Activated B cell treated with CpG ODN at 0.5 μM for 24 hours (primary cell): ENCODE measurements around the gene SLC2A11. TPM values are rescaled to one million over a fixed set of nuclear protein-coding genes. Genes with fewer than 3 reads are reported as not detected.
"Not testable (repeated sequence)": the region's sequence is repeated elsewhere in the genome, so short reads cannot be mapped to it uniquely, and the experiment has no call there.

ENCODE experiments used
- ATAC-seq: fragments of 200-7000 bp; cut with Tn5 transposase; one replicate; pipeline ENCODE4 v1.10.0; 2021; ENCODE audit warnings: low read depth, mild to moderate bottlenecking, moderate library complexity
- CTCF ChIA-PET: fragments of 350-600 bp; sonication (Branson Sonifier 250); formaldehyde crosslinking; loops from one replicate; lab custom pipeline; 2021; ENCODE audit warnings: antibody characterized with exemption; lab: Charles Lee
- POLR2A ChIA-PET: fragments of 350-600 bp; sonication (Branson Sonifier 250); formaldehyde crosslinking; loops from one replicate; lab custom pipeline; 2021; ENCODE audit warnings: antibody characterized with exemption; lab: Charles Lee
- DNase-seq: peaks from one replicate; pipeline ENCODE4 v3.0.0; 2022
- H3K27ac Mint-ChIP-seq: one replicate; pipeline ENCODE4 v1.8.0; 2020; ENCODE audit warnings: mixed read lengths
- H3K27me3 Mint-ChIP-seq: one replicate; pipeline ENCODE4 v1.8.0; 2021; ENCODE audit warnings: mixed read lengths
- H3K36me3 Mint-ChIP-seq: one replicate; pipeline ENCODE4 v1.8.0; 2021; ENCODE audit warnings: low read depth, mixed read lengths
- H3K4me1 Mint-ChIP-seq: one replicate; pipeline ENCODE4 v1.8.0; 2021; ENCODE audit warnings: mixed read lengths
- H3K4me3 Mint-ChIP-seq: one replicate; pipeline ENCODE4 v1.8.0; 2020; ENCODE audit warnings: mild to moderate bottlenecking, mixed read lengths
- H3K9me3 Mint-ChIP-seq: one replicate; pipeline ENCODE4 v1.8.0; 2020; ENCODE audit warnings: mixed read lengths
- CTCF ChIP-seq: fragments of 200-600 bp; IDR thresholded peaks from one replicate; pipeline ENCODE4 v1.8.0; 2022; ENCODE audit warnings: antibody characterized with exemption, mild to moderate bottlenecking
- intact Hi-C: fragments of 100-400 bp; cut with micrococcal nuclease; formaldehyde crosslinking; loops from one replicate; pipeline ENCODE4 v1.15.1; 2024
- total RNA-seq: library from RNA; stranded (reverse); gene quantifications from 2 replicates; pipeline ENCODE4 v1.2.3, GENCODE V29; 2022

SLC2A11 gene
- total RNA-seq, 1 donor from 2014 or later, result 30.2 TPM

GRCh38 chr22:23898006-23898974 is 40.6 kb downstream of the SLC2A11 start:
- ATAC-seq (no peak), DNase-seq (no peak)
- Mint-ChIP-seq H3K27me3 (no peaks in the 10 kb centered on the region), H3K27ac (no peak overlapping the region), H3K36me3 (peaks cover 55% of the 10 kb centered on the region), H3K9me3 (no peaks in the 10 kb centered on the region), H3K4me3 (no peak overlapping the region), H3K4me1 (peaks cover 19% of the 10 kb centered on the region)
- no peak for TF ChIP-seq CTCF
- CTCF ChIA-PET, result no interaction called here
- POLR2A ChIA-PET, result interaction anchor here (1.3 kb wide), 2 partner anchors 8 to 40 kb away, joined by 3 read pairs; partner anchors contain the start of gene SLC2A11
- intact Hi-C loops, result no loop called here

- no peak for ATAC-seq
- H3K4me1 Mint-ChIP-seq, result peaks cover 12% of the 10 kb centered on the region
- no peaks in the 10 kb centered on the region for H3K9me3 Mint-ChIP-seq
- no peak overlapping the region for H3K27ac Mint-ChIP-seq
- no peak overlapping the region for H3K4me3 Mint-ChIP-seq
- TF ChIP-seq CTCF, result no peak
- H3K36me3 Mint-ChIP-seq, result peaks cover 52% of the 10 kb centered on the region
- H3K27me3 Mint-ChIP-seq, result no peaks in the 10 kb centered on the region
- DNase-seq, result no peak
- intact Hi-C loops, result no loop called here
- CTCF ChIA-PET, result no interaction called here
- POLR2A ChIA-PET, result interaction anchor here (0.5 to 1.3 kb wide), 3 partner anchors 9 to 147 kb away, joined by 3 to 5 read pairs (median 3); partner anchors contain the start of gene SLC2A11
Measured at GRCh38 chr22:23899042-23899745, 41.5 kb downstream of the SLC2A11 start.

DNA sequence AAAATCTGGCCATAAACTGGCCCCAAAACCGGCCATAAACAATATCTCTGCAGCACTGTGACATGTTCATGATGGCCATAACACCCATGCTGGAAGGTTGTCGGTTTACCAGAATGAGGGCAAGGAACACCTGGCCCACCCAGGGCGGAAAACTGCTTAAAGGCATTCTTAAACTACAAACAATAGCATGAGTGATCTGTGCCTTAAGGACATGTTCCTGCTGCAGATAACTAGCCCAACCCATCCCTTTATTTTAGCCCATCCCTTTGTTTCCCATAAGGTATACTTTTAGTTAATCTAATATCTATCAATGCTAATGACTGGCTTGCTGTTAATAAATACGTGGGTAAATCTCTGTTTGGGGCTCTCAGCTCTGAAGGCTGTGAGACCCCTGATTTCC is 42.6 kb downstream of the SLC2A11 start:
- peaks cover 47% of the 10 kb centered on the region for H3K36me3 Mint-ChIP-seq
- ATAC-seq, H3K4me3 Mint-ChIP-seq, H3K27me3 Mint-ChIP-seq, POLR2A ChIA-PET, H3K27ac Mint-ChIP-seq, intact Hi-C loops, CTCF ChIA-PET, H3K9me3 Mint-ChIP-seq, DNase-seq, H3K4me1 Mint-ChIP-seq: not testable (repeated sequence)

DNA sequence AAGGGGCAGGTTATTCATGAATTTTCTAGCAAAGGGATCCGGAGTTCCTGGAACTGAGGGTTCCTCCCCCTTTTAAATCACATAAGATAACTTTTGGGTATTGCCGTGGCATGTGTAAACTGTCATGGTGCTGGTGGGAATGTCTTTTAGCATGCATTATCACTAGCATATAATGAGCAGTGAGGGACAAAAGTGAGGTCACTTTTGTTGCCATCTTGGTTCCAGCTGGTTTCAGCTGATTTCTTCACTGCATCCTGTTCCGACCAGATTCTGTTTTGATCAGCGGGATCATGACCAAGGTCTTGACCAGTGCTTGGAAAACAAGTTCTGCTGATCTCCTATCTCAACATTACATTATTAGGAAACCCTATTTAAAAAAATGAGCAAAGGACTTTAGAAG is 43.9 kb downstream of the SLC2A11 start:
- no peaks in the 10 kb centered on the region for H3K4me1 Mint-ChIP-seq
- no peaks in the 10 kb centered on the region for H3K9me3 Mint-ChIP-seq
- H3K36me3 Mint-ChIP-seq, result peaks cover 33% of the 10 kb centered on the region
- POLR2A ChIA-PET, result no interaction called here
- H3K4me3 Mint-ChIP-seq, result no peak overlapping the region
- no peak for TF ChIP-seq CTCF
- ATAC-seq (no peak), DNase-seq (no peak)
- intact Hi-C loops, result no loop called here
- CTCF ChIA-PET, result no interaction called here
- no peak overlapping the region for H3K27ac Mint-ChIP-seq
- H3K27me3 Mint-ChIP-seq, result no peaks in the 10 kb centered on the region

GRCh38 chr22:23903328-23903971 is 45.8 kb downstream of the SLC2A11 start:
- DNase-seq, result no peak
- no peak overlapping the region for H3K27ac Mint-ChIP-seq
- peaks cover 19% of the 10 kb centered on the region for H3K36me3 Mint-ChIP-seq
- ChIA-PET CTCF (interaction anchor here (1.5 kb wide), 1 partner anchor 9 kb away, joined by 4 read pairs; the partner anchor contains the start of gene MIF), POLR2A (interaction anchor here (1.1 kb wide), 1 partner anchor 9 kb away, joined by 3 read pairs; the partner anchor contains the start of gene MIF)
- no peak for ATAC-seq
- no peaks in the 10 kb centered on the region for H3K9me3 Mint-ChIP-seq
- no peak overlapping the region for H3K4me3 Mint-ChIP-seq
- H3K4me1 Mint-ChIP-seq, result no peaks in the 10 kb centered on the region
- no peak for TF ChIP-seq CTCF
- intact Hi-C loops, result no loop called here
- H3K27me3 Mint-ChIP-seq, result no peaks in the 10 kb centered on the region
